IMR-90 (cell line): ENCODE measurements around the gene JAKMIP3. TPM values are rescaled to one million over a fixed set of nuclear protein-coding genes. Genes with fewer than 3 reads are reported as not detected.

ENCODE experiments used
- ATAC-seq: fragments of 200-7000 bp; cut with Tn5 transposase; 2 replicates; pipeline ENCODE4 v1.9.1; 2020; ENCODE audit warnings: low read depth, mild to moderate bottlenecking, moderate library complexity
- BruUV-seq: library from RNA; stranded (reverse); fragments of 400-500 nt; replicated peaks from 2 replicates; lab custom pipeline; 2021; lab: Mats Ljungman, UMichigan
- CTCF ChIA-PET: fragments of 300-600 bp; formaldehyde crosslinking; extraction: SDS; loops from one replicate; lab custom pipeline; 2021; ENCODE audit warnings: antibody characterized with exemption; lab: Yijun Ruan, JAX
- POLR2A ChIA-PET: fragments of 300-600 bp; sonication (Branson Sonifier 250); formaldehyde crosslinking; loops from one replicate; lab custom pipeline; 2022; ENCODE audit warnings: antibody characterized with exemption; ENCODE audit not compliant: unreplicated experiment; lab: Charles Lee
- DNase-seq: peaks from one replicate; pipeline ENCODE4 v3.0.0; 2013
- H2AFZ ChIP-seq: replicated peaks from 2 replicates; pipeline ENCODE3; 2013; ENCODE audit warnings: low read length, mild to moderate bottlenecking; ENCODE audit not compliant: poor library complexity
- H2AK5ac ChIP-seq: 2 replicates; pipeline ENCODE4 v1.6.1; 2013; ENCODE audit warnings: low read depth, low read length, inconsistent platforms
- H2AK9ac ChIP-seq: replicated peaks from 2 replicates; pipeline ENCODE3; 2013; ENCODE audit warnings: mild to moderate bottlenecking, low read depth, low read length, moderate library complexity; ENCODE audit not compliant: poor library complexity
- H2BK120ac ChIP-seq: 2 replicates; pipeline ENCODE4 v1.6.1; 2013; ENCODE audit warnings: low read depth, low read length, inconsistent platforms
- H2BK15ac ChIP-seq: 3 replicates; pipeline ENCODE4 v1.6.1; 2013; ENCODE audit warnings: low read depth, low read length, inconsistent platforms
- H2BK20ac ChIP-seq: 2 replicates; pipeline ENCODE4 v1.6.1; 2013; ENCODE audit warnings: low read depth, mild to moderate bottlenecking, inconsistent platforms, low read length, moderate library complexity
- H2BK5ac ChIP-seq: 2 replicates; pipeline ENCODE4 v1.6.1; 2013; ENCODE audit warnings: mild to moderate bottlenecking, low read depth, low read length, inconsistent platforms; ENCODE audit not compliant: poor library complexity, severe bottlenecking
- H3K14ac ChIP-seq: replicated peaks from 2 replicates; pipeline ENCODE4 v1.6.1; 2013; ENCODE audit warnings: low read depth, low read length, inconsistent platforms
- H3K18ac ChIP-seq: 2 replicates; pipeline ENCODE4 v1.6.1; 2013; ENCODE audit warnings: low read depth, low read length, control low read depth
- H3K23ac ChIP-seq: 2 replicates; pipeline ENCODE4 v1.6.1; 2013; ENCODE audit warnings: low read depth, low read length, inconsistent platforms
- H3K27ac ChIP-seq: 2 replicates; pipeline ENCODE4 v1.5.1; 2013; ENCODE audit warnings: mild to moderate bottlenecking, control low read depth, low read length; ENCODE audit not compliant: insufficient read depth
- H3K27me3 ChIP-seq: 2 replicates; pipeline ENCODE4 v1.6.1; 2013; ENCODE audit warnings: low read length; ENCODE audit not compliant: control insufficient read depth, insufficient read depth
- H3K36me3 ChIP-seq: 2 replicates; pipeline ENCODE4 v1.6.1; 2013; ENCODE audit warnings: low read length, mixed read lengths; ENCODE audit not compliant: control insufficient read depth, insufficient read depth
- H3K4ac ChIP-seq: 2 replicates; pipeline ENCODE4 v1.6.1; 2013; ENCODE audit warnings: low read depth, low read length, inconsistent platforms
- H3K4me1 ChIP-seq: 2 replicates; pipeline ENCODE4 v1.6.1; 2013; ENCODE audit warnings: low read length, mixed read lengths; ENCODE audit not compliant: control insufficient read depth, insufficient read depth
- H3K4me2 ChIP-seq: 2 replicates; pipeline ENCODE4 v1.6.1; 2013; ENCODE audit warnings: low read depth, mild to moderate bottlenecking, control low read depth, low read length, moderate library complexity
- H3K4me3 ChIP-seq: 2 replicates; pipeline ENCODE4 v1.5.1; 2013; ENCODE audit warnings: low read depth, mild to moderate bottlenecking, control low read depth, low read length, moderate library complexity; ENCODE audit not compliant: insufficient read depth
- H3K56ac ChIP-seq: 2 replicates; pipeline ENCODE4 v1.6.1; 2013; ENCODE audit warnings: low read length, inconsistent platforms; ENCODE audit not compliant: insufficient read depth; ENCODE audit errors: extremely low read depth
- H3K79me1 ChIP-seq, 2 experiments: 2 replicates each; pipeline ENCODE4 v1.6.1; 2013; ENCODE audit warnings: low read length in 2 of 2, inconsistent platforms in 1 of 2, low read depth in 1 of 2
- H3K9ac ChIP-seq: 2 replicates; pipeline ENCODE4 v1.6.1; 2013; ENCODE audit warnings: low read depth, low read length, control low read depth
- H3K9me1 ChIP-seq: 2 replicates; pipeline ENCODE4 v1.6.1; 2013; ENCODE audit warnings: low read length, inconsistent platforms; ENCODE audit not compliant: insufficient read depth
- H3K9me3 ChIP-seq: 2 replicates; pipeline ENCODE4 v1.6.1; 2013; ENCODE audit warnings: low read length; ENCODE audit not compliant: control insufficient read depth, insufficient read depth
- H4K20me1 ChIP-seq: 2 replicates; pipeline ENCODE4 v1.6.1; 2013; ENCODE audit warnings: low read length, inconsistent platforms; ENCODE audit not compliant: insufficient read depth
- H4K5ac ChIP-seq: 2 replicates; pipeline ENCODE4 v1.6.1; 2013; ENCODE audit warnings: mild to moderate bottlenecking, low read depth, low read length, control low read depth
- H4K8ac ChIP-seq, 2 experiments: 2 replicates each; pipeline ENCODE4 v1.6.1; 2013; ENCODE audit warnings: low read depth in 2 of 2, low read length in 2 of 2, control low read depth in 1 of 2, inconsistent platforms in 1 of 2
- H4K91ac ChIP-seq: 2 replicates; pipeline ENCODE4 v1.6.1; 2013; ENCODE audit warnings: low read depth, low read length, inconsistent platforms; ENCODE audit not compliant: insufficient read depth
- BHLHE40 ChIP-seq: fragments of 150-350 bp; IDR thresholded peaks from 2 replicates; pipeline ENCODE4 v1.6.1; 2016; ENCODE audit warnings: mild to moderate bottlenecking, low read depth, low read length
- CEBPB ChIP-seq: IDR thresholded peaks from 2 replicates; pipeline ENCODE4 v1.6.1; 2012; ENCODE audit warnings: low read depth, low read length, improper control_type of control experiment
- CHD1 ChIP-seq: IDR thresholded peaks from 2 replicates; pipeline ENCODE4 v1.6.1; 2012; ENCODE audit warnings: low read depth, low read length, improper control_type of control experiment
- FOS ChIP-seq: fragments of 150-350 bp; IDR thresholded peaks from 2 replicates; pipeline ENCODE4 v1.6.1; 2016; ENCODE audit warnings: low read depth, low read length
- MAFK ChIP-seq: IDR thresholded peaks from 2 replicates; pipeline ENCODE4 v1.6.1; 2012; ENCODE audit warnings: low read depth, low read length, improper control_type of control experiment
- MAZ ChIP-seq: IDR thresholded peaks from 2 replicates; pipeline ENCODE4 v1.6.1; 2012; ENCODE audit warnings: low read depth, mild to moderate bottlenecking, low read length, improper control_type of control experiment, moderate library complexity, borderline replicate concordance
- MXI1 ChIP-seq: IDR thresholded peaks from 2 replicates; pipeline ENCODE4 v1.6.1; 2012; ENCODE audit warnings: low read depth, mild to moderate bottlenecking, low read length, moderate library complexity, borderline replicate concordance
- POLR2A ChIP-seq: IDR thresholded peaks from 2 replicates; pipeline ENCODE4 v1.6.1; 2012; ENCODE audit warnings: mild to moderate bottlenecking, low read depth, low read length
- RAD21 ChIP-seq: IDR thresholded peaks from 2 replicates; pipeline ENCODE4 v1.6.1; 2012; ENCODE audit warnings: low read length, improper control_type of control experiment
- RCOR1 ChIP-seq: IDR thresholded peaks from 2 replicates; pipeline ENCODE4 v1.6.1; 2012; ENCODE audit warnings: mild to moderate bottlenecking, low read length, improper control_type of control experiment; ENCODE audit not compliant: insufficient replicate concordance
- SMC3 ChIP-seq: fragments of 150-350 bp; IDR thresholded peaks from 2 replicates; pipeline ENCODE4 v1.6.1; 2016; ENCODE audit warnings: low read depth, mild to moderate bottlenecking, antibody characterized with exemption, low read length, moderate library complexity
- WGBS, 2 experiments: methylation state at CpG; one replicate each; pipeline versions ENCODE4 v1.1.5 to v1.1.7; 2013; ENCODE audit warnings: missing lambda C conversion rate in 2 of 2; ENCODE audit not compliant: insufficient read length in 1 of 2; ENCODE audit errors: extremely low coverage in 2 of 2; 5-methylcytosine and 5-hydroxymethylcytosine counted together
- dilution Hi-C: fragments of 300-500 bp; cut with HindIII; formaldehyde crosslinking; loops from one replicate; pipeline ENCODE4 v1.14.3; 2018; ENCODE audit warnings: low sequenced_read_pairs; ENCODE audit not compliant: unreplicated experiment
- in situ Hi-C: fragments of 300-500 bp; cut with MboI; formaldehyde crosslinking; loops from 3 replicates; pipeline ENCODE4 v1.14.3; 2019; ENCODE audit warnings: low sequenced_read_pairs, inconsistent platforms, mixed read lengths
- intact Hi-C: fragments of 100-400 bp; cut with micrococcal nuclease; formaldehyde crosslinking; loops from 2 replicates; pipeline ENCODE4 v1.10.0; 2022
- polyA plus RNA-seq, 3 experiments: library from polyadenylated mRNA; depleted of rRNA; stranded (reverse); fragments of >200 nt; gene quantifications; 2 replicates each; pipeline ENCODE4 v1.2.3, GENCODE V29; 2012; ENCODE audit warnings: low replicate concordance in 1 of 3
- total RNA-seq: library from RNA; depleted of rRNA; stranded (reverse); fragments of >200 nt; gene quantifications from 2 replicates; pipeline ENCODE4 v1.2.3, GENCODE V29; 2012
- TF ChIP-seq, protein P1 (sequence below): conservative IDR thresholded peaks from 2 replicates; pipeline ENCODE4 v1.5.1; 2012; ENCODE audit warnings: mild to moderate bottlenecking, low read depth, low read length, improper control_type of control experiment
- TF ChIP-seq, protein P2 (sequence below): fragments of 150-350 bp; IDR thresholded peaks from 2 replicates; pipeline ENCODE4 v1.6.1; 2016; ENCODE audit warnings: low read depth, mild to moderate bottlenecking, low read length, moderate library complexity, borderline replicate concordance
- TF ChIP-seq, protein P3 (sequence below): fragments of 150-350 bp; IDR thresholded peaks from 2 replicates; pipeline ENCODE4 v1.6.1; 2017; ENCODE audit warnings: mild to moderate bottlenecking, antibody characterized with exemption, low read length, low read depth

JAKMIP3 gene
- total and polyA plus RNA-seq, 2 of the 4 experiments (the other 2 are of a cell fraction): under 0.01 to 0.22 TPM

DNA sequence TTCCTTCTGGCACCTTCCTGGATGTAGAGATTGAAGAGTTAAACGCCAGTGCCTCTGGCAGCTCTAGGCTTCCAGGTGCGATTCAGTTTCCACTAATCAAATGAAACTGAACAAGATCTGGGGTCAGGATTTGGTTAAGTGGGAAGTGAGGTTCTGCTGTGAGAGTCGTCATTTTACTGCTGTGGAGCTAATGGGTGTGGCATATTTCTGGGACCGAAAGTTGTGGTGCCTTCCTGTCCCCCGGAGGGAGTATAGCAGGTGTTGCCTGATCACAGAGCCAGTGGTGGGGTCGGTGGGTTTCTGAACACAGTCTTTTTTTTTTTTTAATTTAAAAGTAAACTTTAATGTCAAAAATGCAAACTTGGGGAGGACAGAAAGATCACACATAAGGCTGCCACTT lies 37.0 kb upstream of the JAKMIP3 start:
- no peaks in the 10 kb centered on the region for H4K20me1 ChIP-seq
- H2BK15ac ChIP-seq: no peak overlapping the region
- no peak for ATAC-seq
- no peaks in the 10 kb centered on the region for H3K9me1 ChIP-seq
- WGBS, 2 experiments: 60% methylated on average over 2 of the region's 6 CpGs; no CpG with 5 or more reads in 1 of the 2 experiments
- no peak overlapping the region for H3K9ac ChIP-seq
- H3K79me1 ChIP-seq: no peaks in the 10 kb centered on the region
- no peak overlapping the region for H2AFZ ChIP-seq
- H3K27ac ChIP-seq: no peak overlapping the region
- no peaks in the 10 kb centered on the region for H3K9me3 ChIP-seq
- H2AK9ac ChIP-seq: no peak overlapping the region
- H2BK20ac ChIP-seq: no peak overlapping the region
- H3K4me1 ChIP-seq: no peaks in the 10 kb centered on the region
- intact Hi-C loops: no loop called here
- TF ChIP-seq RCOR1 (no peak), POLR2A (no peak), CEBPB (no peak), MAFK (no peak), SMC3 (no peak), MAZ (no peak), BHLHE40 (no peak), CHD1 (no peak), RAD21 (no peak), FOS (no peak), MXI1 (no peak)
- TF ChIP-seq, protein P1, sequence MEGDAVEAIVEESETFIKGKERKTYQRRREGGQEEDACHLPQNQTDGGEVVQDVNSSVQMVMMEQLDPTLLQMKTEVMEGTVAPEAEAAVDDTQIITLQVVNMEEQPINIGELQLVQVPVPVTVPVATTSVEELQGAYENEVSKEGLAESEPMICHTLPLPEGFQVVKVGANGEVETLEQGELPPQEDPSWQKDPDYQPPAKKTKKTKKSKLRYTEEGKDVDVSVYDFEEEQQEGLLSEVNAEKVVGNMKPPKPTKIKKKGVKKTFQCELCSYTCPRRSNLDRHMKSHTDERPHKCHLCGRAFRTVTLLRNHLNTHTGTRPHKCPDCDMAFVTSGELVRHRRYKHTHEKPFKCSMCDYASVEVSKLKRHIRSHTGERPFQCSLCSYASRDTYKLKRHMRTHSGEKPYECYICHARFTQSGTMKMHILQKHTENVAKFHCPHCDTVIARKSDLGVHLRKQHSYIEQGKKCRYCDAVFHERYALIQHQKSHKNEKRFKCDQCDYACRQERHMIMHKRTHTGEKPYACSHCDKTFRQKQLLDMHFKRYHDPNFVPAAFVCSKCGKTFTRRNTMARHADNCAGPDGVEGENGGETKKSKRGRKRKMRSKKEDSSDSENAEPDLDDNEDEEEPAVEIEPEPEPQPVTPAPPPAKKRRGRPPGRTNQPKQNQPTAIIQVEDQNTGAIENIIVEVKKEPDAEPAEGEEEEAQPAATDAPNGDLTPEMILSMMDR: no peak
- TF ChIP-seq, protein P2, sequence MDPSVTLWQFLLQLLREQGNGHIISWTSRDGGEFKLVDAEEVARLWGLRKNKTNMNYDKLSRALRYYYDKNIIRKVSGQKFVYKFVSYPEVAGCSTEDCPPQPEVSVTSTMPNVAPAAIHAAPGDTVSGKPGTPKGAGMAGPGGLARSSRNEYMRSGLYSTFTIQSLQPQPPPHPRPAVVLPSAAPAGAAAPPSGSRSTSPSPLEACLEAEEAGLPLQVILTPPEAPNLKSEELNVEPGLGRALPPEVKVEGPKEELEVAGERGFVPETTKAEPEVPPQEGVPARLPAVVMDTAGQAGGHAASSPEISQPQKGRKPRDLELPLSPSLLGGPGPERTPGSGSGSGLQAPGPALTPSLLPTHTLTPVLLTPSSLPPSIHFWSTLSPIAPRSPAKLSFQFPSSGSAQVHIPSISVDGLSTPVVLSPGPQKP: no peak
- TF ChIP-seq, protein P3, sequence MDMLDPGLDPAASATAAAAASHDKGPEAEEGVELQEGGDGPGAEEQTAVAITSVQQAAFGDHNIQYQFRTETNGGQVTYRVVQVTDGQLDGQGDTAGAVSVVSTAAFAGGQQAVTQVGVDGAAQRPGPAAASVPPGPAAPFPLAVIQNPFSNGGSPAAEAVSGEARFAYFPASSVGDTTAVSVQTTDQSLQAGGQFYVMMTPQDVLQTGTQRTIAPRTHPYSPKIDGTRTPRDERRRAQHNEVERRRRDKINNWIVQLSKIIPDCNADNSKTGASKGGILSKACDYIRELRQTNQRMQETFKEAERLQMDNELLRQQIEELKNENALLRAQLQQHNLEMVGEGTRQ: no peak
- dilution Hi-C loops: no loop called here
- no peak overlapping the region for H3K23ac ChIP-seq
- H3K14ac ChIP-seq: no peak overlapping the region
- H4K5ac ChIP-seq: no peak overlapping the region
- peaks cover 43% of the 10 kb centered on the region for H3K27me3 ChIP-seq
- no peaks in the 10 kb centered on the region for H3K36me3 ChIP-seq
- ChIA-PET CTCF (no interaction called here), POLR2A (no interaction called here)
- BruUV-seq: no TSS peak
- H4K91ac ChIP-seq: no peak overlapping the region
- H3K4me3 ChIP-seq: no peak overlapping the region
- no peak overlapping the region for H2BK120ac ChIP-seq
- H3K4ac ChIP-seq: no peak overlapping the region
- no peak overlapping the region for H4K8ac ChIP-seq
- H2BK5ac ChIP-seq: no peak overlapping the region
- H3K4me2 ChIP-seq: no peak overlapping the region
- H2AK5ac ChIP-seq: no peak overlapping the region
- H3K56ac ChIP-seq: no peak overlapping the region
- H3K18ac ChIP-seq: no peak overlapping the region
- DNase-seq: no peak
- in situ Hi-C loops: no loop called here
